NCI-H128 (cell line): ENCODE measurements around the gene IFIT1B.
"Not testable (repeated sequence)": the region's sequence is repeated elsewhere in the genome, so short reads cannot be mapped to it uniquely, and the experiment has no call there.

Source experiments
- DNase-seq: peaks from one replicate; lab custom pipeline; 2025; ENCODE audit not compliant: unreplicated experiment; lab: John Stamatoyannopoulos, UW

Gene IFIT1B

DNA sequence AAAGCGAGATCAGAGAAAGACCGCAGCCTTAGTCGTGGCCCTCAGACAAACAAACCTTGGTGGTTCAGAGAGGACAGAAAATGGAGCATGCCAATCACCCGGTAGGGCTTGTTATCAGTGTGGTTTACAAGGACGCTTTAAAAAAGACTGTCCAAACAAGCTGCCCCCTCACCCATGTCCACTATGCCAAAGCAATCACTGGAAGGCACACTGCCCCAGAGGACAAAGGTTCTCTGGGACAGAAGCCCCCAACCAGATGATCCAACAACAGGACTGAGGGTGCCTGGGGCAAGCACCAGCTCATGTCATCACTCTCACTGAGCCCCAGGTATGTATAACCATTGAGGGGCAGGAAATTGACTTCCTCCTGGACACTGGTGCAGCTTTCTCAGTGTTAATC, 31.4 kb downstream of the IFIT1B start:
- not testable (repeated sequence) for DNase-seq

DNA sequence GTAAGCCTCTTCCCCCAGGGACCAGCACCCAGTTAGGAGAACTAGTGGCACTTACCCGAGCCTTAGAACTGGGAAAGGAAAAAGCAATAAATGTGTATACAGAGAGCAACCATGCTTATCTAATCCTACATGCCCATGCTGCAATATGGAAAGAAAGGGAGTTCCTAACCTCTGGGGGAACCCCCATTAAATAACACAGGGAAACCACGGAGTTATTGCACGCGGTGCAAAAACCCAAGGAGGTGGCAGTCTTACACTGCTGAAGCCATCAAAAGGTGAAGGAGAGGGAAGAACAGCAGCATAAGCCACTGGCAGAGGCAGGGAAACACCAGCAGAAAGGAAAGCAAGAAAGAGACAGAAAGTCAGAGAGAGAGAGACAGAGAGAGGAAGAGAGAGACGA, 32.7 kb downstream of the IFIT1B start:
- not testable (repeated sequence) for DNase-seq

DNA sequence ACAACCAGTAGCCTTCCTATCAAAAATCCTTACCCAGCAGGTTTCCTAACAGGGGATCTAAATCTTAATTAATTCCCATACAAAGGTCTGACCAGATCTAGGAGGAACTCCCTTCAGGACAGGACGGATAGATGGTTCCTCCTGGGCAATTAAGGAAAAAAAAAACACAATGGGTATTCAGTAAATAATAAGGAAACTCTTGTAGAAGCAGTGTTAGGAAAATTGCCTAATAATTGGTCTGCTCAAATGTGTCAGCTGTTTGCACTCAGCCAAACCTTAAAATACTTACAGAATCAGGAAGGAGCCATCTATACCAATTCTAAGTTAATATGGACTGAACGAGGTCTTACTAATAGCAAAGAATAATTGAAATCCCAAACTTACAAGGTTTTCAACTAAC, 33.3 kb downstream of the IFIT1B start:
- DNase-seq = not testable (repeated sequence)

DNA sequence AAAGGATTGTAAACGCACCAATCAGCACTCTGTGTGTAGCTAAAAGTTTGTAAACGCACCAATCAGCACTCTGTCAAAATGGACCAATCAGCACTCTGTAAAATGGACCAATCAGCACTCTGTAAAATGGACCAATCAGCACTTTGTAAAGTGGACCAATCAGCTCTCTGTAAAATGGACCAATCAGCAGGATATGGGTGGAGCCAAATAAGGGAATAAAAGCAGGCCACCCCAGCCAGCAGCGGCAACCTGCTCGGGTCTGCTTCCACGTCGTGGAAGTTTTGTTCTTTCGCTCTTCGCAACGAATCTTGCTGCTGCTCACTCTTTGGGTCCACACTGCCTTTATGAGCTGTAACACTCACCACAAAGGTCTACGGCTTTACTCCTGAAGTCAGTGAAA, 34.4 kb downstream of the IFIT1B start:
- DNase-seq = not testable (repeated sequence)

DNA sequence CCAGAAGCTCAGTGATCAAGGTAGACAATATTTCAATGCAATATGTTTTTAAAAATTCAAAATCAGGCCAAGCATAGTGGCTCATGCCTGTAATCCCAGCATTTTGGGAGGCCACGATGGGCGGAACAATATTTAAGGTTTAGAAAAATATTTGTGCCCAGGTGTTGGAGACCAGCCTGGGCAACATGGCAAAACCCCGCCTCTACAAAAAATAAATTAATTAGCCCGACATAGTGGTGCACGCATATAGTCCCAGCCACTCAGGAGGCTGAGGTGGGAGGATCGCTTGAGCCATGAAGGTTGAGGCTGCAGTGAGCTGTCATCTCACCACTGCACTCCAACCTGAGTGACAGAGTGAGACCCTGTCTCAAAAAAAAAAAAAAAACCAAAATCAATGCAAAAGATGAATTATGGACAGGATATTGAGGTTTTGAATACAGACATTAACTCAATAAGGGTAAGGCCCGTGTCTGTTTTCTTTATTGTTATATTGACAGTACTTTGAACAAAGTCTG, 35.6 kb downstream of the IFIT1B start:
- DNase-seq = no peak

DNA sequence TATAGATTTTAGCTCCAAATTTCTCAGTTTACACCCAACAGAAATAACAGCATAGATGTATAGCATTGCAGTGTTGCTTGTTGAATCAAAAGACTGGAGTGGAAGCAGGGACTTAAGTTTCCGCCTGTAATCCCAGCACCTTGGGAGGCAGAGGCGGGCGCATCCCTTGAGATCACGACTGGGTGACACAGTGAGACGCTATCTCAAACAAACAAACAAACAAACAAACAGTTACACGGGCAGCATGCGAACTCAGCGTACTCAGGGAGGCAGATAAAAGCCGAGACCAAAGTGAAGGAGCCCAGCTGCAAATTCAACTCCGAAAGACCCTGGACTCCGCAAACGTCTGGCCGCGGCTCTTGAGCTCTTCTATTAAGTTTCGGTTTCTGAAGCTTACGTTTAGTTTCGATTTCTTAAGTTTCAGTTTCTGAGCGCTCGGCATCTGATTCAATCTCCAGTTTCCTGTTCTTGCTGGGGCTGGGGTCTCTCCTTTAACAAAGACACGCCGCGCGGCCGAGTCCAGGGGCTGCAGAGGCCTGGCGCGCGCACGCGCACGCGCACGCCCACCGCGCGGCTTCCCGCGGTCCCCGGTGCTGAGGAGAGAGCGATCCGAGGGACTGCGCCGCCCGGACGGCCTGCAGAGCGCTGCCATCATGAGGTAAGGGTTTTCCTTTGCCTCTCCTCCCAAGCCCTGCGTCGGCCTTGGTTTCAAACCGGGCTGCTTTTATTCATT, 36.5 kb downstream of the IFIT1B start, which contains the start of gene IFIT5:
IFIT5 (plus strand) TSS at position 423 of the 733 bp plus-strand sequence; CDS start at position 654, 231 bp downstream.
- DNase-seq = no peak

DNA sequence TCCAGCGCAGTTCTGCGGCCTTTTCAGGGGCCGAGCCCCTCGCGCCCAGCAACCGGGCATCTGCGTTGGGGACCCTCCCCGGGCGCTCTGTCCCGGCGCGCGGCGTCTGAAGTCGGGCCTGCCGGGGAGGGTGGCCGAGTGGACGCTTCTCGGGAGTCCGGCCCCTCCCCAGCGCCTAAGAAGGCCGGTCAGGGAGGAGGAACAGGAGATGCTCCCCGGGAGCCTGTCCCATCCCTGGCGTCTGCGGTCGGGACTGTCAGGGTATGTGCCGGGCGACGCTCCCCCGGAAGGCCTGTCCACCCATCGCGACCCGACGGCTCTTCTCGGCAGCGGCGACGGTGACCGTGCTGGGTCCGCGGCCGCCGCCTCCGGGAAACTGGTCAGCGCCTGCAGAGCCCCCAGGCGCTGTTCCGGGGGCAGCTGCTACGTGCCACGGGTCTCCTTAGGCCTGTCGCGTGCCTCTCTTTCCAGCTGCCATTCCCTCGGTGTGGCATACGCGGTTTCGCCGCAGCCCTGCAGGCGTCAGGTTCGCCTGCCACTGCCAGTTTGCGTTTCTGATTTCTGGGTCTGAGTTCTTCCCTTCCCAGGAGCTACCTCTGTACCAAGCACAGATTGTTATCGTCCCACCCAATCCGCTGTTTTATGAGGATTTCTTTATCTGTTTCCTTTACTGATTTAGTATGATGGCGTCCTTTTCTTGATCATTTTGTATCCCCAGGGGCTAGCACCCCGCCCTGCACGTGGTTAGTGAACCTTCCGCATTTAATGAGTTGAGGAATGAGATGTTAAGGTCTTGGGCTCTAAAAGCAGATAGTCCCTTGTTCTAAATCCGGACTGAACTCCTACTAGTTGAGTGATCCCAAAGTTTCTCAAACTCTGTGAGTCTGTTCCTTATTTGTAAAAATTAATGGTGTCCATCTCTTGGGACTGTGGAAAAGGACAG, 37.3 kb downstream of the IFIT1B start:
- DNase-seq = no peak

DNA sequence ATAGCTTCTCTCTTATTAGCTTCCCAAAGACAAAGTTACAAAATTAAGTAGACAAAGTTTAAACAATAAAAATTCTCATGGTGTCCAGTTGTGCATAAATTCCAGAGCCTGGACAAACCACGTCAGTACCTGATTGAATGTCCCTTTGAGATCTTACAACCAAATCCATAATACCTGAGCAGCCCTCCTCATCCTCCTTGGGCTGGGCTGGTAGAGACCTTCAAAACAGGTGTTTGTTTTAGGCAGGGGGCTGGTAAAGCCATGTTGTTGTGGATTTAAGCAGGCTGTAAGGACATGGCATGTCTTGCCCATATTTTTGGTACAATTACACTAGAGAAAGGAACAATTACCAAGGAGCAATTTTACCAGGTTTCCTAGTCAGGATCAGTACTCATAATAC, 38.6 kb downstream of the IFIT1B start:
- no peak for DNase-seq

DNA sequence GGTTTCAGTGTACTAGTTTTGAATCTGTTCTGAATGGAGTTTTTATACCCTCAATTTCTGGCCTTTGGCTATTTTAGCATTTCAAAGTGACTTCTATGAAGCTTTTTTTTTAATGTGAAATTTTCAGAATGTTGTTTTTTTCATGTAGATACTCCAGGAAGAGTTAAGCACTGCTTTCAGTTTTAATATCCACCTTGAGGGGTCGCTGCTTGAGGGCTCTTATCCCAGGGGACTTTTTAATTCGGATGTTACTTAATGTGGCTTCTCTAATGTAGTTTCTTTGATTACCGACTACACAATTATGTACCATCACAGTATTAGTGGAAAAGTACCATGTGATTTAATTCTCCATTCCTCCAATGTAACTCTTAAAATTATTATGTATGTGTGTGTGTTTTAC, 41.7 kb downstream of the IFIT1B start:
- no peak for DNase-seq

DNA sequence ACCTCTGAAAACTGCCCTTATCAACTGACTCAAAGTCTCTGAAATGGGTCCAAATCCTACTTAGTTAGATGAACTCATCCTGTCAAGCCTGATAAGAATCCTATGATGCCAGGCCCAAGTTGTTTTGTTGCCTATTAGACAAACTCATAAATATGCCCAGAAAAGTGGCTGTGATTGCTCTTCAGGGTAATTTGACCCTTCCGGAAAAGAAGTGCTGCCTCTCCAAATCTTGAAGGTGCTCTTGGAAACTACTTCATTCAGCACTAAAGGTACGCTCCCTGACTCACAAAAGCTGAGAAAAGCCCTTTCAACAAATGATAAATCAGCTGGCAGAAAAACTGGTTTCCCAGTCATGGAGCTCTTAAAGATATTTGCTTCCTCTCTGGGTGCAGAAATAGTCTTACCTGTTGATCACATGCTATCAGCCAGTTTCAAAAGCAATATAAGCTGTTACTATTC, 43.2 kb downstream of the IFIT1B start:
- DNase-seq = no peak

DNA sequence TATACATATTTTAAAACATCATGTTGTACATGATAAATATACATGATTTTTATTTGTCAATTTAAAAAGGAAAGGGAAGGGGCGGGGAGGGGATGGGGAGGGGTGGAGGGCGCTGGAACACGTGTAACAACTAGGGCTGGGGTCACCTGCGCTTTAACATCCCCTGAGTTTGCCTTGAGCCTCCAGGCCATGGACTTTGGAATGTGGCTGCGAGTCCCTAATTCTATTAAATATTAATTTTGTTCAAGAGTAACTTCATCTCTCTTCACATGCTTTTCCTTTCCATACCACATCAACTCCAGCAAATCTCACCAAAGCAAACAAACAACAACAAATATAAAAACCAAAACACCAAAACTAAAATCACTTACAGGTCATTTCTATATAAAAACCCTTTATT, 47.1 kb downstream of the IFIT1B start:
- DNase-seq = no peak

DNA sequence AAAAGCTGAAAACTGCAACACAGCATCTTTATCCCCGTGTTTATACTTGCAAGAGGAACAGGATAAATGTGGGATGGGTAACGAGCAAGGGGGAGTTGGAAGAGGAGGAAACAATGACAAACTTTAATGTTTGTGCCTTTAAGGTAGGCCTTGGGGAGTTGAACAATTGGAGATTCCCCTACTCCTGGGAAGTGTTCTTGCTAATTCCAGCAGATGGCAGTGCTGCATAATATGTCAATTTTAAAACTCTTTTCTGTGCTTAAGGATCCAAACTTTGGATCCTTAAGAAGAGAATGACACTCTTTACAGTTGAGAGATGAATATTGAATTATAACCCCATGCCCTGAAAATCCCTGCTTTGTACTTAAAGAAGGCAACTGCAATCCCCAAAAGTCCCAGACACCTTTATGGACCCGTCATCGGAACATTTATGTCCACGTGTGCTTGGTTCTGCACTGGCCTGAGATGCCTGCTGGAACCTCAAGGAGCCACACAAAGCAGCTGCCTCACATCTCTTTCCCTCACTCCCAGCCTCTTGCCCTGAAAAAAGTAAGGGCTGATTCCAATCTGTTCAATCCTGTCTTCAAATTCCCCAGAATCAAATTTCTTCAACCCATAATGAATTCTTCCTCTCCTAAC, 48.5 kb downstream of the IFIT1B start:
- peak; percentile 15 for DNase-seq

DNA sequence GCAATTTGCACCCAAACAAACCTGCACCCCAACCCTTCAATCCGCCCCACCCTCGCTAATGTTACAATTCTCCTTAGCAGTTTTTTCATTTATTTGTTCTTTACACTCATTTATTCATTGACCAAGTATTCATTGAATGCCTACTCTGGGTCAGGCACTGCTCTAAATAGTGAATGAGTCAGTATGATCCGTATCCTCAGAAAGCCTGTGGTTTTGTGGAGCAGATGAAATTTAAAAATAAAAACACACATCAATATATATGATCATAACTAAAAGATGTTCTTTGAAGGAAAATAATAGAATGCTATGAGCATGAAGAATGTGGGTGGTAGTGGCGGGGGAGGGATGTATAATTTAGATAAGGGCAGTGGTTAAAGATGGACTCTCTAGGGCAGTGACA, 49.8 kb downstream of the IFIT1B start:
- DNase-seq = no peak

DNA sequence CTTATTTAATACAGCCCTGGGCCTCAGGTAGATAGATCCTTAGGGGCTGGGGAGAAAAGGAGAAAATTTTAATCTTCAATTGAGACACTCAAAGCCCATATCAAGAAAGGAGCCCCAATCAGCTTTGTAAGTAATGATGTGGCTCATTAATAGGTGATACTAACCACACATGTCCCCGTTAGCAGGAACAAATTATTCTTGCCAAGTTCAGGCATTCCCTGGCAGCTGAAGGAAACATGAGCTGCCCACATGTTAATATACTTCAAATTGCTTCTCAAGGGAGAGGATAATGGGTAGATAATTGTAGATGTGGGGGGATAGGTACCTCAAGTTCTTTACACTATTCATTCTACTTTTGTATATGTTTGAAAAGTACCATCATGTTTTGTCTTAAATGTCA, 51.0 kb downstream of the IFIT1B start:
- no peak for DNase-seq

DNA sequence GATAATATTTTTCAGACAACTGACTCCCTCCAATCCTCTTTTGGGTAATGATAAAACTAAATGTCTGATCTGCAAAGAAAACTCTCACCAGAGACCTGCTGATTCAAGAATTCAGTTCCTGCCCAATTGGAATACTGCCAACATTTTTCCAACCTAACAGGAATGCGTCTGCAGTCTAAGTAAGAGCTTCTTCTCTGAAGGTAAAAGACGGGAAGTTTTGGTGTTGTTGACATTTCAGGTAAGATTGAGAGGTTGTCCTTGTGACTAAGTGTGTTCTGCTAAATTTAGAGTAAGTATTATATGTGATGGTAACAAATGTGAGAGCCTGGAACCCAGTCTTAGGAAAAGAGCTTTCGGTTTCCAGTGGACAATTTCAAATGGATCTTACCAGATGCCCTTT, 54.1 kb downstream of the IFIT1B start:
- DNase-seq = no peak
